ENCODE measurements around the gene ADAMTS12. TPM values are rescaled to one million over a fixed set of nuclear protein-coding genes. Genes with fewer than 3 reads are reported as not detected.

The ADAMTS12 gene
- total RNA-seq, 1 donor, result 6.9 TPM

DNA sequence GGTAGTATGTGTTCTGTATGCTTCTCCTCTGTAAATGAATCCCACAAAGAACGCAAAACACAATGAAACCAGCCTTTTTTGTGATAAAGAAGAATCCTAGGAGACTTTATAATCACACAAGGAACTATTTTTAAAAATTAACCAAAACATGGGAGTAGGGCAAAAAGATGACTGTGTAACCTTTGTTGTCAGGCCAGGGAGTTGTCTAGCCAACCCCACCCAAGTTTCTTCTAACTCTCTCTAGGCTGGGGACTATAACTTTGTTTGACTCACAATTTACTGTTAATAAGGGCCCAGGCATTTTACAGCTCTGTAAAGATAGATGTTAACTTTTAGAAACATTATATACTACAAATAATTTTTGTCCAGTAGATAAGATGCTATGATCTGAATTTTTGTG, 176.1 kb downstream of the ADAMTS12 start:
- TF ChIP-seq CTCF (IDR thresholded peaks at IDR 0.05; ENCODE audit: extremely low read depth, low read depth, low read length), result no peak
- H3K36me3 ChIP-seq (ENCODE audit: insufficient read depth, low read length), result no peaks in the 10 kb centered on the region
- H3K27me3 ChIP-seq (ENCODE audit: insufficient read depth, low read length), result no peaks in the 10 kb centered on the region
- no peaks in the 10 kb centered on the region for H4K20me1 ChIP-seq (ENCODE audit: insufficient read depth, low read length)
- H3K4me3 ChIP-seq (ENCODE audit: insufficient read depth, low read length), result no peak overlapping the region
- H3K4me2 ChIP-seq (ENCODE audit: insufficient read depth, low read length), result no peak overlapping the region
- no peaks in the 10 kb centered on the region for H3K9me3 ChIP-seq (ENCODE audit: low read depth, low read length)
- H3K79me2 ChIP-seq (ENCODE audit: insufficient read depth, low read length), result no peaks in the 10 kb centered on the region
- DNase-seq (ENCODE audit: insufficient read length, low spot score, missing footprints), result no peak
- no peak overlapping the region for H3K27ac ChIP-seq (ENCODE audit: low read depth, low read length)
- no peaks in the 10 kb centered on the region for H3K4me1 ChIP-seq (ENCODE audit: insufficient read depth, low read length)
- H2AFZ ChIP-seq (ENCODE audit: low read length), result no peak overlapping the region

DNA sequence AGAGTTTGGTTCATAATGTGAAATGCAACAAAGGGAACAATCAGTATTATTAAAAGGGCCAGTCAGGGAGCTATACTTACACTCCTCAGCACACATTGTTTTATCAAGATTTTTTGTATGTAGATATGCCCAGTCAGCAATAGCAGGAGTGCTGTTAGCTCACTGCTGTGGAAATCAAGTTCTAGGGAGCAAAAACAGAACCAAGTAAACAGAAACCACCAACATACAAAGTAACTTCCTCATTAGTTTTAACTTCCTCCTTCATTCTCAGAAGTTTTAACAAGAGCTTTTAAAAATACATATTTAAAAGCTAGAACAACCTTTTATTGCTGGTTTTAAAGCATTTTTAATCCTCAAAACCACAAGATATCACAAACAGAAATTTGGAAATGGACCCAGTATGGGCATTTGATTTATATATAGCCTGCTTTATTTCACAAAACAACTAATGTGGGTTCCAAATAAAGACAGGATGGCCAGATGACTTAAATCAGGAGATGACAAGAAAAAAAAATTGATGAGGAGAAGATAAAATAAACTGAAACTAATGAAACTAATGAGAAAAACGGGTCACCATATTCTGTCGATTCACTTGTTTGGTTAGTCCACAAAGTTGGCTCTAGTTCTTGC, 178.5 kb downstream of the ADAMTS12 start:
- no peak for DNase-seq (ENCODE audit: insufficient read length, low spot score, missing footprints)
- no peaks in the 10 kb centered on the region for H3K4me1 ChIP-seq (ENCODE audit: insufficient read depth, low read length)
- no peaks in the 10 kb centered on the region for H3K36me3 ChIP-seq (ENCODE audit: insufficient read depth, low read length)
- no peaks in the 10 kb centered on the region for H3K9me3 ChIP-seq (ENCODE audit: low read depth, low read length)
- H2AFZ ChIP-seq (ENCODE audit: low read length), result no peak overlapping the region
- H3K79me2 ChIP-seq (ENCODE audit: insufficient read depth, low read length), result no peaks in the 10 kb centered on the region
- H3K27ac ChIP-seq (ENCODE audit: low read depth, low read length), result no peak overlapping the region
- no peak overlapping the region for H3K4me2 ChIP-seq (ENCODE audit: insufficient read depth, low read length)
- H3K4me3 ChIP-seq (ENCODE audit: insufficient read depth, low read length), result no peak overlapping the region
- H3K27me3 ChIP-seq (ENCODE audit: insufficient read depth, low read length), result no peaks in the 10 kb centered on the region
- no peaks in the 10 kb centered on the region for H4K20me1 ChIP-seq (ENCODE audit: insufficient read depth, low read length)
- no peak for TF ChIP-seq CTCF (IDR thresholded peaks at IDR 0.05; ENCODE audit: extremely low read depth, low read depth, low read length)

GRCh38 chr5:33712664-33713063, 179.1 kb downstream of the ADAMTS12 start:
- no peak for DNase-seq (ENCODE audit: insufficient read length, low spot score, missing footprints)
- no peaks in the 10 kb centered on the region for H3K9me3 ChIP-seq (ENCODE audit: low read depth, low read length)
- TF ChIP-seq CTCF (IDR thresholded peaks at IDR 0.05; ENCODE audit: extremely low read depth, low read depth, low read length), result no peak
- H3K36me3 ChIP-seq (ENCODE audit: insufficient read depth, low read length), result no peaks in the 10 kb centered on the region
- no peaks in the 10 kb centered on the region for H3K79me2 ChIP-seq (ENCODE audit: insufficient read depth, low read length)
- H3K4me2 ChIP-seq (ENCODE audit: insufficient read depth, low read length), result no peak overlapping the region
- no peaks in the 10 kb centered on the region for H3K4me1 ChIP-seq (ENCODE audit: insufficient read depth, low read length)
- H3K27me3 ChIP-seq (ENCODE audit: insufficient read depth, low read length), result no peaks in the 10 kb centered on the region
- H2AFZ ChIP-seq (ENCODE audit: low read length), result no peak overlapping the region
- no peak overlapping the region for H3K4me3 ChIP-seq (ENCODE audit: insufficient read depth, low read length)
- no peaks in the 10 kb centered on the region for H4K20me1 ChIP-seq (ENCODE audit: insufficient read depth, low read length)
- no peak overlapping the region for H3K27ac ChIP-seq (ENCODE audit: low read depth, low read length)

GRCh38 chr5:33711094-33711679, 180.6 kb downstream of the ADAMTS12 start:
- Histone ChIP-seq H3K4me3 (ENCODE audit: insufficient read depth, low read length) (no peak overlapping the region), H4K20me1 (ENCODE audit: insufficient read depth, low read length) (no peaks in the 10 kb centered on the region), H3K4me1 (ENCODE audit: insufficient read depth, low read length) (no peaks in the 10 kb centered on the region), H2AFZ (ENCODE audit: low read length) (no peak overlapping the region), H3K27ac (ENCODE audit: low read depth, low read length) (no peak overlapping the region), H3K79me2 (ENCODE audit: insufficient read depth, low read length) (no peaks in the 10 kb centered on the region), H3K36me3 (ENCODE audit: insufficient read depth, low read length) (no peaks in the 10 kb centered on the region), H3K4me2 (ENCODE audit: insufficient read depth, low read length) (no peak overlapping the region), H3K9me3 (ENCODE audit: low read depth, low read length) (no peaks in the 10 kb centered on the region), H3K27me3 (ENCODE audit: insufficient read depth, low read length) (no peaks in the 10 kb centered on the region)
- DNase-seq (ENCODE audit: insufficient read length, low spot score, missing footprints), result no peak
- TF ChIP-seq CTCF (IDR thresholded peaks at IDR 0.05; ENCODE audit: extremely low read depth, low read depth, low read length), result no peak
